Vagina (tissue), 2 donors: ENCODE results near the gene C16orf54. TPM values are rescaled to one million over a fixed set of nuclear protein-coding genes. Genes with fewer than 3 reads are reported as not detected.
A peak's percentile ranks its signal among the peaks of the same experiment; 100 is the strongest.
"Not testable (repeated sequence)": the region's sequence is repeated elsewhere in the genome, so short reads cannot be mapped to it uniquely, and the experiment has no call there.

Experiments used
- DNase-seq, 2 donors: peaks; one replicate each; pipeline ENCODE4 v3.0.0-alpha.2; 2017; ENCODE audit errors: extremely low spot score in 2 of 2
- H3K27ac ChIP-seq: fragments of 200-600 bp; sonication (generic); one replicate; pipeline ENCODE4 v1.5.1; 2019
- H3K27me3 ChIP-seq: fragments of 200-600 bp; sonication (generic); one replicate; pipeline ENCODE4 v1.5.1; 2019
- H3K36me3 ChIP-seq, 2 donors: fragments of 200-600 bp; sonication (generic); one replicate each; pipeline ENCODE4 v1.5.1; 2017 to 2019
- H3K4me1 ChIP-seq: fragments of 200-600 bp; sonication (generic); one replicate; pipeline ENCODE4 v1.5.1; 2019
- H3K4me3 ChIP-seq, 2 donors: fragments of 200-600 bp; sonication (generic); 1 replicate in 1 of 2; 2 replicates in 1 of 2; pipeline ENCODE4 v1.5.1; 2016 to 2019
- H3K9me3 ChIP-seq: fragments of 200-600 bp; sonication (generic); one replicate; pipeline ENCODE4 v1.5.1; 2019
- POLR2A ChIP-seq, 2 donors: fragments of 450-650 bp; IDR thresholded peaks; one replicate each; pipeline ENCODE4 v1.6.1; 2017; ENCODE audit warnings: antibody characterized with exemption in 2 of 2, mild to moderate bottlenecking in 2 of 2, moderate library complexity in 2 of 2
- POLR2AphosphoS5 ChIP-seq, 2 donors: sonication (generic); formaldehyde crosslinking; IDR thresholded peaks; one replicate each; pipeline ENCODE4 v1.9.0; 2017; ENCODE audit warnings: antibody characterized with exemption in 2 of 2, mild to moderate bottlenecking in 2 of 2, low read depth in 1 of 2; ENCODE audit not compliant: insufficient read depth in 1 of 2
- intact Hi-C: fragments of 100-400 bp; cut with DNase I; formaldehyde crosslinking; loops from one replicate; pipeline ENCODE4 v1.15.1; 2023
- total RNA-seq: library from RNA; depleted of rRNA; stranded (reverse); fragments of >200 nt; gene quantifications from one replicate; pipeline ENCODE4 v1.2.3, GENCODE V29; 2016
- TF ChIP-seq, protein P1 (sequence below), 3 experiments: fragments of 450-650 bp in 2 of 3; fragments of 200-600 bp in 1 of 3; sonication (generic) in 1 of 3; IDR thresholded peaks; one replicate each; pipeline ENCODE4 v1.5.1; 2017 to 2019; ENCODE audit warnings: antibody characterized with exemption in 3 of 3, mild to moderate bottlenecking in 2 of 3, moderate library complexity in 2 of 3

The C16orf54 gene
- total RNA-seq, 1 donor from 2014 or later, result 3.2 TPM

- intact Hi-C loops, result no loop called here
- no peaks in the 10 kb centered on the region for H3K9me3 ChIP-seq
- no peak overlapping the region for H3K4me3 ChIP-seq
- TF ChIP-seq POLR2AphosphoS5 (IDR thresholded peaks at IDR 0.05; ENCODE audit: insufficient read depth in 1 of 2, low read depth in 1 of 2), result no peak
- TF ChIP-seq, protein P1, sequence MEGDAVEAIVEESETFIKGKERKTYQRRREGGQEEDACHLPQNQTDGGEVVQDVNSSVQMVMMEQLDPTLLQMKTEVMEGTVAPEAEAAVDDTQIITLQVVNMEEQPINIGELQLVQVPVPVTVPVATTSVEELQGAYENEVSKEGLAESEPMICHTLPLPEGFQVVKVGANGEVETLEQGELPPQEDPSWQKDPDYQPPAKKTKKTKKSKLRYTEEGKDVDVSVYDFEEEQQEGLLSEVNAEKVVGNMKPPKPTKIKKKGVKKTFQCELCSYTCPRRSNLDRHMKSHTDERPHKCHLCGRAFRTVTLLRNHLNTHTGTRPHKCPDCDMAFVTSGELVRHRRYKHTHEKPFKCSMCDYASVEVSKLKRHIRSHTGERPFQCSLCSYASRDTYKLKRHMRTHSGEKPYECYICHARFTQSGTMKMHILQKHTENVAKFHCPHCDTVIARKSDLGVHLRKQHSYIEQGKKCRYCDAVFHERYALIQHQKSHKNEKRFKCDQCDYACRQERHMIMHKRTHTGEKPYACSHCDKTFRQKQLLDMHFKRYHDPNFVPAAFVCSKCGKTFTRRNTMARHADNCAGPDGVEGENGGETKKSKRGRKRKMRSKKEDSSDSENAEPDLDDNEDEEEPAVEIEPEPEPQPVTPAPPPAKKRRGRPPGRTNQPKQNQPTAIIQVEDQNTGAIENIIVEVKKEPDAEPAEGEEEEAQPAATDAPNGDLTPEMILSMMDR (IDR thresholded peaks at IDR 0.05), result no peak
- TF ChIP-seq POLR2A (IDR thresholded peaks at IDR 0.05), result no peak
- no peaks in the 10 kb centered on the region for H3K36me3 ChIP-seq
- H3K4me1 ChIP-seq, result no peaks in the 10 kb centered on the region
- H3K27me3 ChIP-seq, result no peaks in the 10 kb centered on the region
- DNase-seq, result no peak
- H3K27ac ChIP-seq, result no peak overlapping the region
Measured at GRCh38 chr16:29756654-29757053, 10.9 kb upstream of the C16orf54 start.

- H3K36me3 ChIP-seq, result no peaks in the 10 kb centered on the region
- no peak overlapping the region for H3K4me3 ChIP-seq
- H3K27ac ChIP-seq, result no peak overlapping the region
- no peaks in the 10 kb centered on the region for H3K4me1 ChIP-seq
- no peaks in the 10 kb centered on the region for H3K27me3 ChIP-seq
- no peak for DNase-seq
- intact Hi-C loops, result no loop called here
- no peaks in the 10 kb centered on the region for H3K9me3 ChIP-seq
- TF ChIP-seq POLR2A (IDR thresholded peaks at IDR 0.05) (no peak), POLR2AphosphoS5 (IDR thresholded peaks at IDR 0.05; ENCODE audit: insufficient read depth in 1 of 2, low read depth in 1 of 2) (no peak)
- TF ChIP-seq, protein P1 (IDR thresholded peaks at IDR 0.05), result no peak
Measured at GRCh38 chr16:29753516-29753915, 7.7 kb upstream of the C16orf54 start.

DNA sequence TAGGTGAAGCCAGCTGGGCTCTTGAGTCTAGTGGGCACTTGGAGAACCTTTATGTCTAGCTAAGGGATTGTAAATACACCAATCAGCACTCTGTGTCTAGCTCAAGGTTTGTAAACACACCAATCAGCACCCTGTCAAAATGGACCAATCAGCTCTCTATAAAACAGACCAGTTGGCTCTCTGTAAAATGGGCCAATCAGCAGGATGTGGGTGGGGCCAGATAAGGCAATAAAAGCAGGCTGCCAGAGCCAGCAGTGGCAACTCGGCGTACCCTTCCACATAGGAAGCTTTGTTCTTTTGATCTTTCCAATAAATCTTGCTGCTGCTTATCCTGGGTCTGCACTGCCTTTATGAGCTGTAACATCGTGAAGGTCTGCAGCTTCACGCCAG is 3.0 kb upstream of the C16orf54 start:
- intact Hi-C loops, H3K27me3 ChIP-seq, H3K36me3 ChIP-seq, H3K9me3 ChIP-seq, H3K27ac ChIP-seq, H3K4me3 ChIP-seq, DNase-seq, H3K4me1 ChIP-seq: not testable (repeated sequence)

GRCh38 chr16:29747947-29748759 is 2.4 kb upstream of the C16orf54 start:
- intact Hi-C loops, result no loop called here
- Histone ChIP-seq H3K27ac (no peak overlapping the region), H3K4me3 (no peak overlapping the region), H3K9me3 (no peaks in the 10 kb centered on the region), H3K4me1 (no peaks in the 10 kb centered on the region), H3K36me3 (no peaks in the 10 kb centered on the region), H3K27me3 (no peaks in the 10 kb centered on the region)
- no peak for DNase-seq
- TF ChIP-seq POLR2A (IDR thresholded peaks at IDR 0.05) (no peak), POLR2AphosphoS5 (IDR thresholded peaks at IDR 0.05; ENCODE audit: insufficient read depth in 1 of 2, low read depth in 1 of 2) (no peak)
- TF ChIP-seq, protein P1 (IDR thresholded peaks at IDR 0.05), result no peak

GRCh38 chr16:29746518-29746917 is 728 bp upstream of the C16orf54 start:
- H3K4me1 ChIP-seq, H3K27me3 ChIP-seq, H3K27ac ChIP-seq, DNase-seq, intact Hi-C loops, H3K36me3 ChIP-seq, H3K4me3 ChIP-seq, H3K9me3 ChIP-seq: not testable (repeated sequence)

DNA sequence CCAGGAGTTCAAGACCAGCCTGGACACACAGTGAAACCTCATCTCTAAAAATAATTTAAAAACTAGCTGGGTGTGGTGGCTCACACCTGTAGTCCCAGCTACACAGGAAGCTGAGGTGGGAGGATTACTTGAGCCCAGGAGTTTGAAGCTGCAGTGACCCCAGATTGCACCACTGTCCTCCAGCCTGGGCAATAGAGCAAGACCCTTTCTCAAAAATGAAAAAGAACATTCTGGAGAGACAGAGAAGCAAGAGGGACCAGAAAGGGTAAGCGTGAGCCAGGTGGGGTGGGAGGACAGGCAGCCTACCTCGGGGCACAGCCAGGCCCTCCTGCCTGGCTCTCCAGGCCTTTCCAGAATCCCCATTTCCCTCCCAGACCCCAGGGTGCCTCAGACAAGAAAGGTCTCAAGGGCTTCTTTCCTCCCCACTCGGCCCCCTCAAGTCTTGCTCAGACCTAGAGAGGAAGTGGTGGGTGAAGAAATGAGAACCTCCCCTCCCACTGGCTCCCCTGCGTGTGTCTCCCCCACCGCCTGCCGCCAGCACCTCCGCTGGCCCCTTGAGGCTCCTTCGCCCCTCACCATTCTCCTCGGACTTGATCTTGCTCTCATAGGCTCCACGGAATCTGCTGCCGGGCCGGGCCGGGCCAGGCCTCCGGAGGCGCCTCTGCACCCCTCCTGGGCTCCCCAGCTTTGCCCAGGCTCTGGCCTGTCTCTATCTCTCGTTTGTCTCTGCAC is 503 bp downstream of the C16orf54 start:
- Histone ChIP-seq H3K4me1 (no peaks in the 10 kb centered on the region), H3K4me3 (peak overlapping the region in 1 of 2 donors; percentile 37), H3K27ac (no peak overlapping the region), H3K27me3 (no peaks in the 10 kb centered on the region), H3K36me3 (no peaks in the 10 kb centered on the region), H3K9me3 (no peaks in the 10 kb centered on the region)
- TF ChIP-seq, protein P1 (IDR thresholded peaks at IDR 0.05), result no peak
- no peak for TF ChIP-seq POLR2AphosphoS5 (IDR thresholded peaks at IDR 0.05; ENCODE audit: insufficient read depth in 1 of 2, low read depth in 1 of 2)
- no peak for TF ChIP-seq POLR2A (IDR thresholded peaks at IDR 0.05)
- no peak for DNase-seq
- intact Hi-C loops, result no loop called here
